HepG2 (cell line): ENCODE data around the gene ACTR3. TPM values are rescaled to one million over a fixed set of nuclear protein-coding genes. Genes with fewer than 3 reads are reported as not detected.

Experiments used
- HHEX ChIP-seq: IDR thresholded peaks from 2 replicates; pipeline ENCODE4 v1.6.1; 2016; ENCODE audit warnings: control low read depth
- IKZF4 ChIP-seq: sonication (generic); formaldehyde crosslinking; IDR thresholded peaks from 2 replicates; pipeline ENCODE4 v1.5.1; 2020; ENCODE audit warnings: borderline replicate concordance, mild to moderate bottlenecking, low read depth, missing genetic modification reagents; ENCODE audit errors: not compliant biosample characterization
- MAF1 ChIP-seq: sonication (generic); formaldehyde crosslinking; IDR thresholded peaks from 2 replicates; pipeline ENCODE4 v1.5.0; 2020; ENCODE audit warnings: missing genetic modification reagents, borderline replicate concordance
- MXD4 ChIP-seq: IDR thresholded peaks from 2 replicates; pipeline ENCODE4 v1.6.1; 2016; ENCODE audit warnings: mild to moderate bottlenecking, missing biosample characterization, missing genetic modification reagents
- THAP9 ChIP-seq: sonication (generic); formaldehyde crosslinking; IDR thresholded peaks from 2 replicates; pipeline ENCODE4; 2020; ENCODE audit warnings: missing genetic modification reagents, mild to moderate bottlenecking, borderline replicate concordance
- TIGD3 ChIP-seq: sonication (generic); formaldehyde crosslinking; IDR thresholded peaks from 2 replicates; pipeline ENCODE4 v1.5.1; 2020; ENCODE audit warnings: mild to moderate bottlenecking, missing genetic modification reagents, borderline replicate concordance
- UBTF ChIP-seq: sonication (generic); formaldehyde crosslinking; IDR thresholded peaks from 2 replicates; pipeline ENCODE4 v1.4.0; 2020; ENCODE audit warnings: mild to moderate bottlenecking, missing genetic modification reagents
- YEATS4 ChIP-seq: sonication (generic); formaldehyde crosslinking; IDR thresholded peaks from 2 replicates; pipeline ENCODE4 v1.4.0; 2020; ENCODE audit warnings: missing genetic modification reagents, borderline replicate concordance
- ZMYM4 ChIP-seq: sonication (generic); formaldehyde crosslinking; IDR thresholded peaks from 2 replicates; pipeline ENCODE4 v1.8.1; 2023; ENCODE audit warnings: mild to moderate bottlenecking, missing genetic modification reagents
- ZNF224 ChIP-seq: sonication (generic); formaldehyde crosslinking; IDR thresholded peaks from 2 replicates; pipeline ENCODE4 v1.5.0; 2020; ENCODE audit warnings: mild to moderate bottlenecking, missing genetic modification reagents
- ZNF468 ChIP-seq: sonication (generic); formaldehyde crosslinking; IDR thresholded peaks from 2 replicates; pipeline ENCODE4 v1.8.0; 2022; ENCODE audit warnings: mild to moderate bottlenecking, moderate library complexity, missing genetic modification reagents
- ZNF567 ChIP-seq: sonication (generic); formaldehyde crosslinking; IDR thresholded peaks from 2 replicates; pipeline ENCODE4 v1.8.1; 2023; ENCODE audit warnings: mild to moderate bottlenecking, missing genetic modification reagents, borderline replicate concordance
- ZNF747 ChIP-seq: sonication (generic); formaldehyde crosslinking; IDR thresholded peaks from 2 replicates; pipeline ENCODE4 v1.8.1; 2023; ENCODE audit warnings: missing genetic modification reagents, mild to moderate bottlenecking, borderline replicate concordance
- ZNF772 ChIP-seq: sonication (generic); formaldehyde crosslinking; IDR thresholded peaks from 2 replicates; pipeline ENCODE4 v1.5.0; 2020; ENCODE audit warnings: mild to moderate bottlenecking, missing genetic modification reagents
- ZSCAN25 ChIP-seq: sonication (generic); formaldehyde crosslinking; IDR thresholded peaks from 2 replicates; pipeline ENCODE4 v1.8.0; 2022; ENCODE audit warnings: mild to moderate bottlenecking, missing genetic modification reagents
- polyA plus RNA-seq, 8 experiments: library from polyadenylated mRNA; depleted of rRNA in 3 of 8; stranded (reverse) in 7 of 8; unstranded in 1 of 8; fragments of >200 nt; fragmentation: Illumina TruSeq in 4 of 8; extraction: Trizol in 4 of 8; gene quantifications; 2 replicates each; pipeline versions ENCODE4 v1.2.1 to v1.2.3, GENCODE V29; 2011 to 2016; ENCODE audit warnings: low read depth in 4 of 8, missing spikeins in 1 of 8, mixed read lengths in 1 of 8; ENCODE audit not compliant: insufficient read depth in 1 of 8
- total RNA-seq, 5 experiments: library from RNA; depleted of rRNA; stranded (reverse); fragments of >200 nt; fragmentation: Illumina TruSeq; extraction: Trizol; gene quantifications; 2 replicates each; pipeline ENCODE4 v1.2.3, GENCODE V29; 2016; ENCODE audit warnings: low read depth in 1 of 5
- TF ChIP-seq, protein P1 (sequence below): sonication (generic); formaldehyde crosslinking; IDR thresholded peaks from 2 replicates; pipeline ENCODE4 v1.5.1; 2020; ENCODE audit warnings: mild to moderate bottlenecking, moderate library complexity, missing genetic modification reagents
- TF ChIP-seq, protein P2 (sequence below): sonication (generic); formaldehyde crosslinking; IDR thresholded peaks from 2 replicates; pipeline ENCODE4 v1.8.0; 2022; ENCODE audit warnings: missing genetic modification reagents, mild to moderate bottlenecking, moderate library complexity, borderline replicate concordance

ACTR3 gene
- total and polyA plus RNA-seq, 2 of the 13 experiments (the other 11 are each of a cell fraction or from before 2014, with no cell fraction given) = 123 to 225 TPM

DNA sequence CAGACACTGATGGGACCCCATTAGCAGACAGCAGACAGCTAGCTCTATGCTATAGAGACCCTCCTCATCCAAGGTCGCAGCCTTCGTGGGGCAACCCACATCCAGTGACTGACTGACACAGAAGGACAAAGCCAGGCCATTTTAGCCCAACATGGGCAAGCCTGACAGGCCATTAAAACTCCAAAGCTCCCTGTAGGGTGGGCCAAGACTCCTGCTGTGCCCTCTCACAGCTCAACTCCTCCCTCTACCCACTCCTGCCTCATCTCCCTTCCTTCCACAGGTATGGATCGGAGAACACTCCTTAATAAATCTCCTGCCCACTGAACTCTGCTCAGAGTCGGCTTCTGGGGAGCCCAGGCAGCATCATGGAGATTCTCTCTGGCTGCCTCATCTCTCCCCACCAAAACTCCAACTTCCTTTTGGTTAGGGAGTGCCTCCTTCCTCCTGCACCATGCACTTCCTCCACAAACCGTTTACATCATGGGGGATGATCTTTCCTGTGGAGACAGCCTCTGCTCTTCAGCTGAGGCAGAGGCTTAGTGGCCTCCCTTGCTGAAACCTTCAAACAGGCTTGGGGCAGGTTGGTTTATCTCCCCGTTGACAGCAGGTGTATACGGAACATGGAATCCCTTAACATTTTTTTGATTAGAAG lies 86.5 kb downstream of the ACTR3 start (continued):
- TF ChIP-seq IKZF4 (no peak), ZNF747 (CRISPR knock-in tag) (0 out of 2 replicates have a peak, but pooled peaks have one; percentile 37), ZMYM4 (no peak), UBTF (0 out of 2 replicates have a peak, but pooled peaks have one; percentile 27), HHEX (CRISPR knock-in tag) (0 out of 2 replicates have a peak, but pooled peaks have one; percentile 15), MAF1 (CRISPR knock-in tag) (0 out of 2 replicates have a peak, but pooled peaks have one; percentile 8), ZNF772 (0 out of 2 replicates have a peak, but pooled peaks have one; percentile 28), ZNF567 (CRISPR knock-in tag) (0 out of 2 replicates have a peak, but pooled peaks have one; percentile 84), THAP9 (CRISPR knock-in tag) (0 out of 2 replicates have a peak, but pooled peaks have one; percentile 23), ZSCAN25 (CRISPR knock-in tag) (no peak), ZNF224 (no peak), MXD4 (CRISPR knock-in tag) (no peak), YEATS4 (CRISPR knock-in tag) (0 out of 2 replicates have a peak, but pooled peaks have one; percentile 47), TIGD3 (CRISPR knock-in tag) (no peak), ZNF468 (CRISPR knock-in tag) (no peak)
- TF ChIP-seq, protein P1, sequence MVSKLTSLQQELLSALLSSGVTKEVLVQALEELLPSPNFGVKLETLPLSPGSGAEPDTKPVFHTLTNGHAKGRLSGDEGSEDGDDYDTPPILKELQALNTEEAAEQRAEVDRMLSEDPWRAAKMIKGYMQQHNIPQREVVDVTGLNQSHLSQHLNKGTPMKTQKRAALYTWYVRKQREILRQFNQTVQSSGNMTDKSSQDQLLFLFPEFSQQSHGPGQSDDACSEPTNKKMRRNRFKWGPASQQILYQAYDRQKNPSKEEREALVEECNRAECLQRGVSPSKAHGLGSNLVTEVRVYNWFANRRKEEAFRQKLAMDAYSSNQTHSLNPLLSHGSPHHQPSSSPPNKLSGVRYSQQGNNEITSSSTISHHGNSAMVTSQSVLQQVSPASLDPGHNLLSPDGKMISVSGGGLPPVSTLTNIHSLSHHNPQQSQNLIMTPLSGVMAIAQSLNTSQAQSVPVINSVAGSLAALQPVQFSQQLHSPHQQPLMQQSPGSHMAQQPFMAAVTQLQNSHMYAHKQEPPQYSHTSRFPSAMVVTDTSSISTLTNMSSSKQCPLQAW = peak; percentile 36; the same call in 1 of the 2 replicates
- TF ChIP-seq, protein P2, sequence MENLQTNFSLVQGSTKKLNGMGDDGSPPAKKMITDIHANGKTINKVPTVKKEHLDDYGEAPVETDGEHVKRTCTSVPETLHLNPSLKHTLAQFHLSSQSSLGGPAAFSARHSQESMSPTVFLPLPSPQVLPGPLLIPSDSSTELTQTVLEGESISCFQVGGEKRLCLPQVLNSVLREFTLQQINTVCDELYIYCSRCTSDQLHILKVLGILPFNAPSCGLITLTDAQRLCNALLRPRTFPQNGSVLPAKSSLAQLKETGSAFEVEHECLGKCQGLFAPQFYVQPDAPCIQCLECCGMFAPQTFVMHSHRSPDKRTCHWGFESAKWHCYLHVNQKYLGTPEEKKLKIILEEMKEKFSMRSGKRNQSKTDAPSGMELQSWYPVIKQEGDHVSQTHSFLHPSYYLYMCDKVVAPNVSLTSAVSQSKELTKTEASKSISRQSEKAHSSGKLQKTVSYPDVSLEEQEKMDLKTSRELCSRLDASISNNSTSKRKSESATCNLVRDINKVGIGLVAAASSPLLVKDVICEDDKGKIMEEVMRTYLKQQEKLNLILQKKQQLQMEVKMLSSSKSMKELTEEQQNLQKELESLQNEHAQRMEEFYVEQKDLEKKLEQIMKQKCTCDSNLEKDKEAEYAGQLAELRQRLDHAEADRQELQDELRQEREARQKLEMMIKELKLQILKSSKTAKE (CRISPR knock-in tag) = no peak
